K562 (cell line): ENCODE measurements around the gene PPP3CA. TPM values are rescaled to one million over a fixed set of nuclear protein-coding genes. Genes with fewer than 3 reads are reported as not detected.

Source experiments
- ATAC-seq: fragments of 200-7000 bp; cut with Tn5 transposase; 3 replicates; pipeline ENCODE4 v1.9.1; 2020; ENCODE audit warnings: moderate library complexity
- BruUV-seq: library from RNA; stranded (reverse); fragments of 400-500 nt; replicated peaks from 2 replicates; lab custom pipeline; 2021; lab: Mats Ljungman, UMichigan
- CTCF ChIA-PET: fragments of 300-600 bp; formaldehyde crosslinking; extraction: SDS; loops from one replicate; lab custom pipeline; 2021; ENCODE audit warnings: low intra/inter-chr PET ratio; lab: Yijun Ruan, JAX
- POLR2A ChIA-PET: fragments of 300-600, 350-650 bp; sonication (Branson Sonifier 250); formaldehyde crosslinking; extraction: SDS; loops from one replicate; lab custom pipeline; 2021; ENCODE audit warnings: antibody characterized with exemption, inconsistent platforms; lab: Yijun Ruan, JAX
- DNase-seq, 4 experiments: peaks; one replicate each; pipeline versions ENCODE4 v3.0.0 to v3.0.0-alpha.2; 2011 to 2018; ENCODE audit warnings: low spot score in 3 of 4, mixed read lengths in 3 of 4; ENCODE audit errors: extremely low read depth in 1 of 4
- FAIRE-seq: peaks from 2 replicates; lab custom pipeline; 2011; peaks lifted over from hg19 to GRCh38; lab: Jason Lieb, UNC
- H2AFZ ChIP-seq: 2 replicates; pipeline ENCODE4 v1.6.0; 2011; ENCODE audit warnings: low read depth, low read length, control low read depth, inconsistent platforms
- H3K27ac ChIP-seq: fragments of 200-600 bp; 3 replicates; pipeline ENCODE4 v1.8.0; 2011; ENCODE audit warnings: low read depth, mild to moderate bottlenecking, control low read depth, inconsistent platforms, low read length, moderate library complexity, mixed read lengths; ENCODE audit errors: extremely low read depth
- H3K27me3 ChIP-seq, 2 experiments: fragments of 300-600 bp in 1 of 2; 2 replicates in 1 of 2; 3 replicates in 1 of 2; pipeline versions ENCODE4 v1.6.0 to v1.8.0; 2011; ENCODE audit warnings: inconsistent platforms in 2 of 2, low read length in 2 of 2, mild to moderate bottlenecking in 1 of 2, mixed read lengths in 1 of 2, moderate library complexity in 1 of 2; ENCODE audit not compliant: control insufficient read depth in 2 of 2, insufficient read depth in 2 of 2
- H3K36me3 ChIP-seq: fragments of 300-600 bp; 3 replicates; pipeline ENCODE4 v1.8.0; 2011; ENCODE audit warnings: mild to moderate bottlenecking, low read length, inconsistent platforms; ENCODE audit not compliant: control insufficient read depth, insufficient read depth
- H3K4me1 ChIP-seq, 2 experiments: fragments of 200-600 bp in 1 of 2; replicated peaks in 1 of 2; 2 replicates in 1 of 2; 3 replicates in 1 of 2; pipeline versions ENCODE4 v1.5.1 to v1.8.0; 2011; ENCODE audit warnings: inconsistent platforms in 2 of 2, low read length in 2 of 2, mild to moderate bottlenecking in 1 of 2, mixed read lengths in 1 of 2, moderate library complexity in 1 of 2; ENCODE audit not compliant: control insufficient read depth in 2 of 2, insufficient read depth in 2 of 2
- H3K4me2 ChIP-seq: 2 replicates; pipeline ENCODE4 v1.6.1; 2011; ENCODE audit warnings: low read length, control low read depth, inconsistent platforms, mixed read lengths; ENCODE audit not compliant: insufficient read depth
- H3K4me3 ChIP-seq: fragments of 200-600 bp; sonication (generic), shearing (Covaris generic); 2 replicates; pipeline ENCODE4 v1.5.1; 2016; ENCODE audit warnings: control low read depth, inconsistent platforms
- H3K79me2 ChIP-seq: fragments of 200-600 bp; 3 replicates; pipeline ENCODE4 v1.8.0; 2011; ENCODE audit warnings: low read length, inconsistent platforms; ENCODE audit not compliant: control insufficient read depth, insufficient read depth
- H3K9ac ChIP-seq, 2 experiments: 2 replicates each; pipeline versions ENCODE4 v1.6.0 to v1.6.1; 2011; ENCODE audit warnings: low read depth in 2 of 2, low read length in 2 of 2, control low read depth in 1 of 2, inconsistent platforms in 1 of 2, mild to moderate bottlenecking in 1 of 2, mixed read lengths in 1 of 2; ENCODE audit not compliant: insufficient read depth in 1 of 2
- H3K9me1 ChIP-seq: one replicate; pipeline ENCODE4 v1.6.0; 2011; ENCODE audit warnings: inconsistent platforms, mild to moderate bottlenecking, low read length, moderate library complexity; ENCODE audit not compliant: control insufficient read depth, insufficient read depth
- H3K9me3 ChIP-seq: replicated peaks from 2 replicates; pipeline ENCODE4 v1.5.1; 2011; ENCODE audit warnings: low read depth, low read length, inconsistent platforms; ENCODE audit not compliant: control insufficient read depth, insufficient read depth
- H4K20me1 ChIP-seq: replicated peaks from 2 replicates; pipeline ENCODE4 v1.6.1; 2011; ENCODE audit warnings: low read length, inconsistent platforms, mixed read lengths; ENCODE audit not compliant: control insufficient read depth, insufficient read depth
- CEBPG ChIP-seq, 3 experiments: fragments of 200-800 bp in 1 of 3; sonication (Bioruptor generic) in 1 of 3; sonication (generic) in 1 of 3; formaldehyde crosslinking in 1 of 3; IDR thresholded peaks in 2 of 3; conservative IDR thresholded peaks in 1 of 3; 2 replicates each; pipeline versions ENCODE4 v1.6.1 to v1.8.0; 2016 to 2022; ENCODE audit warnings: missing compliant biosample characterization in 2 of 3, missing genetic modification characterization in 2 of 3, mild to moderate bottlenecking in 1 of 3, missing genetic modification reagents in 1 of 3
- HNRNPL ChIP-seq: fragments of 200-400 bp; formaldehyde crosslinking; IDR thresholded peaks from 2 replicates; pipeline ENCODE4 v1.6.1; 2017; ENCODE audit warnings: low read depth, mild to moderate bottlenecking, low read length
- NFYB ChIP-seq: IDR thresholded peaks from 2 replicates; pipeline ENCODE4 v1.6.1; 2011; ENCODE audit warnings: mild to moderate bottlenecking, moderate library complexity; ENCODE audit not compliant: insufficient read length; ENCODE audit errors: extremely low read depth
- NR4A1 ChIP-seq, 2 experiments: fragments of 250-450 bp in 1 of 2; fragments of 450-650 bp in 1 of 2; sonication (Bioruptor Pico) in 1 of 2; IDR thresholded peaks; 2 replicates each; pipeline versions ENCODE4 v1.4.0 to v1.6.1; 2016 to 2020; ENCODE audit warnings: mild to moderate bottlenecking in 2 of 2, missing compliant biosample characterization in 1 of 2, missing genetic modification characterization in 1 of 2, moderate library complexity in 1 of 2
- THRAP3 ChIP-seq: fragments of 450-650 bp; IDR thresholded peaks from 2 replicates; pipeline ENCODE4 v1.6.1; 2016; ENCODE audit warnings: mild to moderate bottlenecking, inconsistent platforms, borderline replicate concordance
- ZFP36 ChIP-seq: fragments of 150-350 bp; IDR thresholded peaks from 2 replicates; pipeline ENCODE4 v1.6.1; 2018; ENCODE audit warnings: low read length, low read depth; ENCODE audit not compliant: partially characterized antibody
- ZNF584 ChIP-seq: fragments of 200-800 bp; sonication (Bioruptor generic); IDR thresholded peaks from 2 replicates; pipeline ENCODE4 v1.6.1; 2016; ENCODE audit warnings: low read depth, mild to moderate bottlenecking, missing genetic modification characterization, missing compliant biosample characterization
- WGBS: fragments of 100-300 bp; shearing (Covaris generic); methylation state at CpG from one replicate; pipeline ENCODE4 v1.1.6; 2016; ENCODE audit warnings: low coverage, mixed read lengths; ENCODE audit not compliant: insufficient coverage; ENCODE audit errors: missing lambda C conversion rate; 5-methylcytosine and 5-hydroxymethylcytosine counted together
- in situ Hi-C: fragments of 300-500 bp; cut with MboI; formaldehyde crosslinking; loops from 4 replicates; pipeline ENCODE4 v1.15.0; 2018; ENCODE audit warnings: inconsistent platforms, mixed read lengths
- intact Hi-C: fragments of 100-400 bp; cut with micrococcal nuclease; formaldehyde crosslinking; loops from 2 replicates; pipeline ENCODE4 v1.14.2; 2022
- polyA plus RNA-seq, 8 experiments: library from polyadenylated mRNA; depleted of rRNA in 4 of 8; stranded (reverse) in 5 of 8; unstranded in 3 of 8; fragments of >200 nt; fragmentation: Nextera tagmentation in 2 of 8; fragmentation: Illumina TruSeq in 1 of 8; extraction: Ambion mirVana in 2 of 8; extraction: Trizol in 1 of 8; gene quantifications; 2 replicates each; pipeline versions ENCODE4 v1.2.1 to v1.2.3, GENCODE V29; 2011 to 2014; ENCODE audit warnings: inconsistent platforms in 1 of 8, missing spikeins in 1 of 8
- total RNA-seq, 7 experiments: library from RNA; depleted of rRNA in 6 of 7; stranded (reverse); fragments of >200 nt in 6 of 7; fragmentation: Illumina TruSeq in 2 of 7; extraction: Trizol in 2 of 7; gene quantifications; 2 replicates each; pipeline versions ENCODE4 v1.2.1 to v1.2.3, GENCODE V29; 2011 to 2021; ENCODE audit warnings: low replicate concordance in 1 of 7

PPP3CA gene
- total and polyA plus RNA-seq, 9 of the 15 experiments (the other 6 are each of a cell fraction or from before 2014, with no cell fraction given): 0.94 to 3.2 (median 1.6) TPM

DNA sequence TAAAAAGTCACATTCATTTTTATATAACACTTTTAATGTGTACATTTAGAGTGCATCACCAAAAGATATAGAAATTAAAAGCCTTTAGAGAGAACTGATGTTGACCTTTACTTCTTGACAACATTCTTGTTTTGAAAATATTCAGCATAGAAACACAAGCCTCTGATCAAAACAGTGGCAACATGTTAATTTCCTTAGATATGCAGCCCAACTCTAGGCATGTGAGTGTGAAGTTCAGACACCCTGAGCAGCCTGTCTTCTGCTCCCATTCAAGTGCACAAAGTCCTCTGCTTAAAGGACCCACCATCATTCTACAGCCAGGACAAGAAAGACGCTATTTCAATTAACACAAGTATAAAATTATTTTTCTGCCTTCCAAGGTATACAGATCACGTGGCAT is 60.0 kb downstream of the PPP3CA start (continued):
- TF ChIP-seq NFYB: no peak
- TF ChIP-seq THRAP3: no peak
- no peak for TF ChIP-seq NR4A1 (CRISPR knock-in tag; IDR thresholded peaks at IDR 0.05)
- no peak for TF ChIP-seq NR4A1 (tag; IDR thresholded peaks at IDR 0.05)
- no peak for TF ChIP-seq ZNF584

DNA sequence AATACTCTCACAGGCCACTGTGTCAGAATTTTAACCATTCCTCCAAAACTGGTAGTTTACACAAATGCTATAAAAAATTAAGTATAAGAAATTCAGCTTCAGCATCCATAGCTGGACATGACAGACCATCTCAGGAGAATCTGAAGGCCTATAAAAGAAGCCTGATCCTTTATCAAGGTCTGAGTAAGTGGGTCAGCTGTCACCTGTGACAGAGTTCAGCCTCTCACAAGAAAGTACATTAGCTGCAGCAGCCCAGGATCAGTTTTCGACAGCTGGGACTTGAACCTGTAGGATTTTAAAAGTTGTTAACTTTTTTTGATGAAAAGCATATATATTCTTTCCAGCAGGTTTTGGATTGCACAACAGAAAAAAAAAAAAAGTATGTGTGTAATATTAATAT is 60.7 kb downstream of the PPP3CA start:
- H3K4me3 ChIP-seq: no peak overlapping the region
- H3K36me3 ChIP-seq: no peaks in the 10 kb centered on the region
- no peak for ATAC-seq
- POLR2A ChIA-PET: no interaction called here
- no peaks in the 10 kb centered on the region for H3K79me2 ChIP-seq
- no peak overlapping the region for H3K4me2 ChIP-seq
- 0% methylated on average over 1 of the region's 1 CpG for WGBS
- DNase-seq: no peak
- no peak for FAIRE-seq
- TF ChIP-seq CEBPG (CRISPR knock-in tag; IDR thresholded peaks at IDR 0.05) (no peak), CEBPG (tag; conservative IDR thresholded peaks at IDR 0.05 in 1 of 2, IDR thresholded peaks at IDR 0.05 in 1 of 2) (0 out of 4 replicates have a peak, but pooled peaks of 1 of the 2 experiments have one; percentile 9), HNRNPL (no peak), ZFP36 (no peak)
- no peaks in the 10 kb centered on the region for H3K4me1 ChIP-seq
- H3K9ac ChIP-seq: no peak overlapping the region
- H3K9me3 ChIP-seq: no peaks in the 10 kb centered on the region
- no TSS peak for BruUV-seq
- H3K27ac ChIP-seq: no peak overlapping the region
- H3K27me3 ChIP-seq: no peaks in the 10 kb centered on the region
- no peaks in the 10 kb centered on the region for H3K9me1 ChIP-seq
- H4K20me1 ChIP-seq: no peaks in the 10 kb centered on the region
- CTCF ChIA-PET: no interaction called here
- in situ Hi-C loops (no loop called here), intact Hi-C loops (no loop called here)
- H2AFZ ChIP-seq: no peak overlapping the region
